Kidney (tissue), 14 donors: ENCODE results near the gene GP1BB. TPM values are rescaled to one million over a fixed set of nuclear protein-coding genes. Genes with fewer than 3 reads are reported as not detected.

Experiments
- DNase-seq, 5 donors: peaks; one replicate each; pipeline ENCODE4 v3.0.0-alpha.2; 2013 to 2020
- FAIRE-seq: peaks from 2 replicates; lab custom pipeline; 2012; peaks lifted over from hg19 to GRCh38; lab: Jason Lieb, UNC
- H3K27ac ChIP-seq, 2 donors: one replicate each; pipeline ENCODE4 v1.7.0; 2013; ENCODE audit warnings: low read depth in 2 of 2, low read length in 2 of 2, inconsistent platforms in 1 of 2
- H3K27me3 ChIP-seq: one replicate; pipeline ENCODE4 v1.7.1; 2013; ENCODE audit warnings: low read length, inconsistent platforms; ENCODE audit not compliant: control insufficient read depth, insufficient read depth
- H3K36me3 ChIP-seq, 3 donors: one replicate each; pipeline versions ENCODE4 v1.7.0 to v1.7.1; 2013; ENCODE audit warnings: low read length in 3 of 3, control low read depth in 1 of 3, inconsistent platforms in 1 of 3; ENCODE audit not compliant: insufficient read depth in 3 of 3, control insufficient read depth in 2 of 3
- H3K4me1 ChIP-seq, 3 donors: one replicate each; pipeline versions ENCODE4 v1.7.0 to v1.7.1; 2013; ENCODE audit warnings: low read length in 3 of 3, inconsistent platforms in 1 of 3, low read depth in 1 of 3; ENCODE audit not compliant: control insufficient read depth in 2 of 3, insufficient read depth in 2 of 3
- H3K4me3 ChIP-seq, 3 donors: one replicate each; pipeline versions ENCODE4 v1.7.0 to v1.8.1; 2013; ENCODE audit warnings: low read length in 3 of 3, control low read depth in 1 of 3, inconsistent platforms in 1 of 3
- H3K9ac ChIP-seq, 3 donors: one replicate each; pipeline versions ENCODE4 v1.7.0 to v1.7.1; 2013; ENCODE audit warnings: low read length in 3 of 3, control low read depth in 1 of 3, inconsistent platforms in 1 of 3
- H3K9me3 ChIP-seq, 3 donors: one replicate each; pipeline versions ENCODE4 v1.7.0 to v1.7.1; 2013; ENCODE audit warnings: low read length in 3 of 3, control low read depth in 1 of 3, inconsistent platforms in 1 of 3; ENCODE audit not compliant: control insufficient read depth in 2 of 3, insufficient read depth in 1 of 3
- intact Hi-C: fragments of 100-400 bp; cut with DNase I; formaldehyde crosslinking; loops from one replicate; pipeline ENCODE4 v1.11.1; 2022
- polyA plus RNA-seq: library from polyadenylated mRNA; stranded (reverse); fragments of 350-450 nt; fragmentation: Illumina TruSeq; extraction: RNeasy Lipid Tissue Mini Kit (QIAGEN cat#74804); gene quantifications from one replicate; pipeline ENCODE4 v1.2.3, GENCODE V29; 2014; ENCODE audit warnings: low read depth, low replicate concordance; ENCODE audit not compliant: insufficient read depth
- total RNA-seq: library from RNA; stranded (reverse); fragmentation: NEBNext Ultra II Directional; extraction: Animal tissue kit (Norgen Biotek cat#: 25700); gene quantifications from one replicate; pipeline ENCODE4 v1.2.1, GENCODE V29; 2021
- TF ChIP-seq, protein P1 (sequence below): IDR thresholded peaks from 3 replicates; pipeline ENCODE4 v1.5.1; 2012; ENCODE audit warnings: mild to moderate bottlenecking, moderate library complexity, borderline replicate concordance; ENCODE audit not compliant: insufficient read depth; ENCODE audit errors: extremely low read depth
- donor health status: control.
- donor health status: control.
- donor health status: control.
- donor health status: control.
- donor health status: control.
- donor health status: DM: yes; HTN: yes; CAD: no.
- donor health status: Normal renal cell carcinoma (clear cell type).

Gene GP1BB
- total and polyA plus RNA-seq, 2 donors from 2014 or later, result 1.9 to 4.1 TPM

DNA sequence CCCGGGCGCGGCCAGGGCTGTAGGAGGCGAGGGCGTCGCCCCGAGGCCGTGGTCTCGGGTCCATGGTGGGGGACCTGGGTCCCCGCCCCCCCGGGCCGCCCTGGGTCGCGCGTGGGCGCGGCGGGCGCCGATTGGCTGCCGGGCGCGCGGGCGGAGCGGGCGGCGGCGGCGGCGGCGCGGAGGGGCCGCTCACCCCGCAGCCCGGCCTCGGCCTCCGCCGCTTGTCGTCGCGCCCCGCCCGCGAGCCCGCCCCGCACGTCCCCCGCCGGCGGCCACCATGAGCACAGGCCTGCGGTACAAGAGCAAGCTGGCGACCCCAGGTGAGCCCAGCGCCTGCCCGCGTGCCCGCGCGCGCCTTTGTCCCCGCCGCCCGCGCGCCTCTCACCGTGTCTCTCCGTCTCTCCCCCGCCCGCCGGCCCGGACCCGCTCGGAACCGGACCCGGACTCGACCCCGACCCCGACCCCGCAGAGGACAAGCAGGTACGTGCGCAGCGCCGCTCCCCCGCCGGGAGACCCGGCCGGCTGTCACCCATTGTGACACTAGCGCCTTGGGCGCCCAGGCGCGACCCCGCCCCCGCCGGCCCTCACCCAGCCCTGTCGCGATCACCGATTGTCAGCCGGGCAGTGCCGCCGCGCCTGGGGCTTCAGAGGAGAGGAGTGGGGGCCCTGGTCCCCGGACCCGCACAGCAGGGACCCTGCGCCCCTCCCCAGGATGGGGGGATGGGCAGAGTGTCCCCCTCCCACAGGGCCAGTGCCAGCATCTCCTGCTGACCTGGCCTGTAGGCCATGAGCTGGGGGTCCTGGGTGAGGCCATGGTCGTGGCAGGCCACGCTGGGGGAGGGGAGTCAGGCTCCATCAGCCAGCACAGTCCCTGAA is 8.8 kb upstream of the GP1BB start, which contains the start of gene SEPTIN5:
Gene SEPTIN5 (plus strand): TSS at position 192 of the 876 bp plus-strand sequence. CDS start 86 bp downstream, at position 278.
- Histone ChIP-seq H3K4me3 (peak within 1 kb of the TSS in 2 of 3 donors; percentile 29 to 36), H3K4me1 (peaks cover 0 to 12% (median 0%) of the 10 kb centered on the region in 3 donors), H3K36me3 (no peaks in the 10 kb centered on the region), H3K9me3 (no peaks in the 10 kb centered on the region), H3K9ac (no peak within 1 kb of the TSS), H3K27me3 (peaks cover 2% of the 10 kb centered on the region), H3K27ac (no peak within 1 kb of the TSS)
- DNase-seq (peak in 2 of 5 donors; percentile 32 to 78), FAIRE-seq (no peak)
- intact Hi-C loops, result no loop called here
- TF ChIP-seq, protein P1, sequence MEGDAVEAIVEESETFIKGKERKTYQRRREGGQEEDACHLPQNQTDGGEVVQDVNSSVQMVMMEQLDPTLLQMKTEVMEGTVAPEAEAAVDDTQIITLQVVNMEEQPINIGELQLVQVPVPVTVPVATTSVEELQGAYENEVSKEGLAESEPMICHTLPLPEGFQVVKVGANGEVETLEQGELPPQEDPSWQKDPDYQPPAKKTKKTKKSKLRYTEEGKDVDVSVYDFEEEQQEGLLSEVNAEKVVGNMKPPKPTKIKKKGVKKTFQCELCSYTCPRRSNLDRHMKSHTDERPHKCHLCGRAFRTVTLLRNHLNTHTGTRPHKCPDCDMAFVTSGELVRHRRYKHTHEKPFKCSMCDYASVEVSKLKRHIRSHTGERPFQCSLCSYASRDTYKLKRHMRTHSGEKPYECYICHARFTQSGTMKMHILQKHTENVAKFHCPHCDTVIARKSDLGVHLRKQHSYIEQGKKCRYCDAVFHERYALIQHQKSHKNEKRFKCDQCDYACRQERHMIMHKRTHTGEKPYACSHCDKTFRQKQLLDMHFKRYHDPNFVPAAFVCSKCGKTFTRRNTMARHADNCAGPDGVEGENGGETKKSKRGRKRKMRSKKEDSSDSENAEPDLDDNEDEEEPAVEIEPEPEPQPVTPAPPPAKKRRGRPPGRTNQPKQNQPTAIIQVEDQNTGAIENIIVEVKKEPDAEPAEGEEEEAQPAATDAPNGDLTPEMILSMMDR, result no peak

DNA sequence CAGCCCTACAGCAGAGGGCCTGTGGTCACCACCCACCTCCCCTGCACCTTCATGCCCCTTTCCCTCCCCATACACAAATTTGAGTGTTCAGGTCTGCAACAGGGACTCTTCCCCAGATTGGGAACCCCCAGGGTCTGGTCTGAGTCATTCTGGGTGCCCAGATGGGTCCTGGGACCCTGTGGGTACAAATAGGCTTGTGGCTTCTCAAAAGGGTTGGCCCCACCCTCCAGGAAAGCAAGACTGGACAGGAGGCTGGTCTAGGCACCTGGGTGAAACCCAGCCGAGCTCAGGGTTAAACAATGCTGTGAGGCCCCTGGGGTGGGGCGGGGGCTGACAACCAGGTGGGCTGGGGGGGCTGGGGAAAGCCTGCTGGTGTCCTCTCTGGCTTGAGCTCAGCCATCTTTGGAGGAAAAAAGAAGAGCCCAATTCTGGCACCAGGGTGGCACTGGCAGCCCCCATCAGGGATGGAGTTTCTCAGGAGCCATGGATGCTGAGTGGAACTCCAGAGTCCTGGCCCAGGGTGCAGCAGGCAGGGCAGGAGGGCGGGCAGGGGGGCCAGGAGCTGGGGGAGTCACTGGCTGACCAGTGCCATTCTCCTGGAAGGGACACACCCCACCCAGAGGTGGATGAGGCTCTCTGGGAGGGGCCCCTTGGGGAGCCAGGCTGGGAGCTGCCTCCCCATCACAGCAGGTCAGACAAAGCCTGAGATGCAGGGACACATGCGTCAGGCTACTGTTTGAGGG is 8.0 kb upstream of the GP1BB start:
- Histone ChIP-seq H3K9ac (no peak overlapping the region), H3K4me3 (peak overlapping the region in 2 of 3 donors; percentile 25 to 36), H3K27me3 (peaks cover 2% of the 10 kb centered on the region), H3K9me3 (no peaks in the 10 kb centered on the region), H3K36me3 (no peaks in the 10 kb centered on the region), H3K27ac (no peak overlapping the region), H3K4me1 (peaks cover 0 to 12% (median 0%) of the 10 kb centered on the region in 3 donors)
- DNase-seq (peak in 1 of 5 donors; percentile 59), FAIRE-seq (no peak)
- TF ChIP-seq, protein P1, result no peak
- intact Hi-C loops, result no loop called here

DNA sequence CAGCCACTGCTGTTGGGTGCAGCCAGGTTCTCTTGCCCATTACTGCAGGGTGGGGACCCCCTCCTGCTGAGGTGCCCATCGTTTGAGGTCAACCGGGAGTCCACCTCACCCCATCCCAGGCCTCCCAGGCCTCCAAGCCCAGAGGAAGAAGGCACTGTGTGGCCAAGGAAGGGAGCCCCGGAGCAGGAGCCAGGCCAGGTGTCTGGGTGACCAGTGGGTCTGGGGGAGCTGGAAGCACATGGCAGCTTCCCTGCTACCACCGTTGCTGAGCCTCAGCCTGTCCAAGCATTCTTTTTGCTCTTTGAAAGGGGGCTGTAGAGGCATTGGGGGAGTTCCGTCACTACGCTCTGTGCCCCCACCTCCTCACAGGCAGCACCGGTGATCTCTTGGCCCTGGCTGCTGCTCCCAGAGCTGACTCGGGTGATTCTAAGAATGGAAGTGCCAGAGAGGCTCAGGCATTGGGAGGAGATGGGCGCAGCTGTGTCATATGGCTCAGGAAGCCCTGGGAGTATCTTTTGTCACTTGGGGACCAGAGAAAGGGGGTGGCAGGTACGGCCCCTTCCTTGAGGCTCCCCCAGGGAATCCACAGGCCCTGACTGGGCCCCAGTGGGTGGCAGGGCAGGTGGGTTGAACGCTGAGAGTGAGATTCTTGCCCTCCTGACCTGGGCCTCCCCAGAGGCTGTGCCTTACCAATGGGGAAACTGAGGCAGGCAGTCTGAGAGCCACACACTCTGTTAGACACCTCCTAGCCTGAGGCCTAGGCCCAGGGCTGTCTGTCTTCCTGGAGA is 7.1 kb upstream of the GP1BB start:
- Histone ChIP-seq H3K4me3 (no peak overlapping the region), H3K9ac (no peak overlapping the region), H3K27ac (no peak overlapping the region), H3K9me3 (no peaks in the 10 kb centered on the region), H3K27me3 (peaks cover 2% of the 10 kb centered on the region), H3K36me3 (no peaks in the 10 kb centered on the region), H3K4me1 (peaks cover 0 to 12% (median 0%) of the 10 kb centered on the region in 3 donors)
- FAIRE-seq (no peak), DNase-seq (peak in 1 of 5 donors; percentile 56)
- TF ChIP-seq, protein P1, result no peak
- intact Hi-C loops, result no loop called here
